Thyroid gland (tissue), 4 donors: ENCODE results near the gene SUCNR1.

Experiments
- POLR2A ChIP-seq, 2 donors: fragments of 450-650 bp; IDR thresholded peaks; one replicate each; pipeline ENCODE4 v1.6.1; 2017; ENCODE audit warnings: antibody characterized with exemption in 2 of 2, mild to moderate bottlenecking in 2 of 2, moderate library complexity in 1 of 2
- TF ChIP-seq, protein P1 (sequence below), 6 experiments: fragments of 200-600 bp in 3 of 6; fragments of 450-650 bp in 3 of 6; sonication (generic) in 3 of 6; IDR thresholded peaks; one replicate each; pipeline ENCODE4 v1.5.1; 2016 to 2019; ENCODE audit warnings: antibody characterized with exemption in 6 of 6, mild to moderate bottlenecking in 2 of 6, inconsistent platforms in 1 of 6, moderate library complexity in 1 of 6

DNA sequence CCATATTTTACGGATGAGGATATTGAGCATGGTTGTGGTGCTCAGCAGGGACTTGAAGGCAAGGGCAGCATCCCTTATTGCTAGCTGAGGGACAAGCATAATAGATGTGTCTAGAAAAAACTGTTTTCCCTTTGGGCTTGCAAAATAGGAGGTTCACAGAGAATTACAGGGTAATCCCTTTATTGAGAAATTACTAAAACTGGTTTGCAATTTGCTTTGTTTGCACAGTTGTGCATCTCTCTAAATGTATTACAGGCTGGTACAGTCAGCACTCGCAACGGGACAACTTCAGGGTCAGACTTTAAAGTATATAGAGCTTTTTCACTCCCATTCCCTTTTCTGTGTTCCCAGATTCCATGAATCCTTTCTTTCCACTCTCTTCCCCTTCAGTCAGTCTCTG is 51.3 kb downstream of the SUCNR1 start:
- TF ChIP-seq, protein P1, sequence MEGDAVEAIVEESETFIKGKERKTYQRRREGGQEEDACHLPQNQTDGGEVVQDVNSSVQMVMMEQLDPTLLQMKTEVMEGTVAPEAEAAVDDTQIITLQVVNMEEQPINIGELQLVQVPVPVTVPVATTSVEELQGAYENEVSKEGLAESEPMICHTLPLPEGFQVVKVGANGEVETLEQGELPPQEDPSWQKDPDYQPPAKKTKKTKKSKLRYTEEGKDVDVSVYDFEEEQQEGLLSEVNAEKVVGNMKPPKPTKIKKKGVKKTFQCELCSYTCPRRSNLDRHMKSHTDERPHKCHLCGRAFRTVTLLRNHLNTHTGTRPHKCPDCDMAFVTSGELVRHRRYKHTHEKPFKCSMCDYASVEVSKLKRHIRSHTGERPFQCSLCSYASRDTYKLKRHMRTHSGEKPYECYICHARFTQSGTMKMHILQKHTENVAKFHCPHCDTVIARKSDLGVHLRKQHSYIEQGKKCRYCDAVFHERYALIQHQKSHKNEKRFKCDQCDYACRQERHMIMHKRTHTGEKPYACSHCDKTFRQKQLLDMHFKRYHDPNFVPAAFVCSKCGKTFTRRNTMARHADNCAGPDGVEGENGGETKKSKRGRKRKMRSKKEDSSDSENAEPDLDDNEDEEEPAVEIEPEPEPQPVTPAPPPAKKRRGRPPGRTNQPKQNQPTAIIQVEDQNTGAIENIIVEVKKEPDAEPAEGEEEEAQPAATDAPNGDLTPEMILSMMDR (IDR thresholded peaks at IDR 0.05), result no peak
- no peak for TF ChIP-seq POLR2A (IDR thresholded peaks at IDR 0.05)
